GM21390 (cell line): ENCODE data around the gene GFI1B.

Experiments used
- ATAC-seq: cut with Tn5 transposase; IDR thresholded peaks from one replicate; pipeline ENCODE4 v1.9.1; 2021; ENCODE audit not compliant: unreplicated experiment

Gene GFI1B

DNA sequence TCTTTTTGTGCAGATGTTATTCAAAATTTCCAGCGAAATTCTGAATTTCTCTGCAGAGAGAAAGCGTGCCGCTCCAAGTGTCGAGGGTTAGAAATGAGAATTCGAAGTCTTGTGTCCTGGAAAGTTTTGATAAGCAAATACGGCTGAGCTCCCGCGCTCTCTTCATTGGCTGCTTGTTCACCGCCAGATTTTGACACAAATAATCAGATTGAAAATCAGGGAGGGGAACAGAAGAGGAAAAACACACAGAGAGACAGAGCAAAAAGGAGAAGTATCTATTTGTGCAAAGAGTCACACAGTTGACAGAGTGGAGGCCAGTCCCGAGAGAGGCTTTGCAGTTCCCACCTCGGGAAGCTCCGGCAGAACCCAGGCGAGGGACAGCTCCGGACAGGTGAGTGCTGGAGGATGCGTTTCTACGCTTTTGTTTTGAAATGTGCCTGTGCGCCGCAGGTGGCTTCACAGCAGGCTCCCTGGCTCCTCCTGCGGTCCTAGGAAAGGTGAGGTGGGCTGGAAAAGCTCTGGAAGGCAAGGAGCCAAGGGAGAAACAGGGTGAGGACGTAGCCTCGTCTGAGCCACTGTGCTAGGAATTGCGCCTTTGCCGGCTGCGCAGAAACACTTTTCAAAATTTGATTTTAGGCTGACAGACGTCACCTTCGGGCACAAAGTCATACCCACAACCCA lies at the start of gene GFI1B:
Gene GFI1B (plus strand): TSS at position 244 of the 681 bp plus-strand sequence. CDS start 7,985 bp downstream, outside the sequence.
- ATAC-seq: no peak

DNA sequence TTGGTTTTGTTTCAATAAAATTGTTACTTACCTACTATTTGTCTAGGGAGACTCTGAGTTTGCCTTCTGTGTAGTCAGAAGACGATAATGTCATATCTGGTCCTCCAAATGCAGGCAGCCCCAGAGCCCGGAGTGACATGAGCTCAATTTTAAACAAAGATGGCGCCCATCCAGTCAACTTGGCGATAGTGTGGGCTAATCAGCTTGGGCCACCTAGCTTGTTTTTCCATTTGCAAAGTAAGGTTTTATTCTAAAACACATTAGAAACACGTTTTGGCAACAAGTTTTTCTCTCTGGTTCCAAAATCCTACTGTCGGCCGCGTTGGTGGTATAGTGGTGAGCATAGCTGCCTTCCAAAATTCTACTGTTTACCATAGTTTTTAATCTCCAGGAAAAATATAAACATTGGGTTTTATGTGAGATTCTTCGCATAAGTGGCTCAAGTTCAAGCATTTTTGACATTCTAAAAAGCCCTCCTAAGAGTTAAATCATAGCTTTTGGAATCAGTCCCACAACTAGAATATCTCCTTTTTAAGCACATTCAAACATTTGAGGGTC lies 47.2 kb upstream of the GFI1B start:
- ATAC-seq: no peak

DNA sequence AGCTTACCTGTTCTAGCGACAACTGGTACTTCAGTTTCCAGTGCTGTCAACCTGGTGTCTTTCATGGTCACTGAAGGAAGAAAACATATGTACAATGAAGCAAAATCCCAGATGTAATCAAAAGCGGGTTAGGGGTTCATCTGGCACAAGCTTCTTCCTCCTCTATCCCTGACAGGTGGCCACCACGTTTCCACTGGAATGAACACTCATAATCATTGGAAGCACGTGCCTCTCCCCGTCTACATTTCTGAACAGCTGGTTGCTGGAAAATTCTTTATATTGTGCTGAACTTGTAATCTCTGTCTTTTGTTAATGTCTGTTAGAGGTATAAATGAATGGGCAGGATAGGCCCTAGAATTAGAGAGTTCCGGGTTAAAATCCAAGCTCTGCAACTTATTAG lies 43.5 kb upstream of the GFI1B start:
- ATAC-seq: no peak

DNA sequence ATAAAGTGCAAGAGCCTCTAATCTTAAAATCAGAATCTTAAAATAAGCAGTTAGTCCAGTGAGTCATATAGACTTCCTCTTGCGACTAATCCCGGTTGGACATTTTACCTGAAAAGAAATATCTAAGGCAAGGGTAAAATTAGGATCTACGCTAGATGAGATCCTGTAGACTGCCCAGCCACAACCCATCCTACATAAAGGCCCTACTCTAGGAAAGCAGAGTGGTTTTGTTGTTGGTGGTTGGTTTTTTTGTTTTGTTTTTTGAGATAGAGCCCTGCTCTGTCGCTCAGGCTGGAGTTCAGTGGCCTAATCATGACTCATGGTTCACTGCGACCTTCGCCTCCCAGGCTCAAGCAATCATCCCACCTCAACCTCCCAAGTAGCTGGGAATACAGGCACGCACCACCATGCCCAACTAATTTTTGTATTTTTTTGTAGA lies 41.0 kb upstream of the GFI1B start:
- ATAC-seq: no peak

DNA sequence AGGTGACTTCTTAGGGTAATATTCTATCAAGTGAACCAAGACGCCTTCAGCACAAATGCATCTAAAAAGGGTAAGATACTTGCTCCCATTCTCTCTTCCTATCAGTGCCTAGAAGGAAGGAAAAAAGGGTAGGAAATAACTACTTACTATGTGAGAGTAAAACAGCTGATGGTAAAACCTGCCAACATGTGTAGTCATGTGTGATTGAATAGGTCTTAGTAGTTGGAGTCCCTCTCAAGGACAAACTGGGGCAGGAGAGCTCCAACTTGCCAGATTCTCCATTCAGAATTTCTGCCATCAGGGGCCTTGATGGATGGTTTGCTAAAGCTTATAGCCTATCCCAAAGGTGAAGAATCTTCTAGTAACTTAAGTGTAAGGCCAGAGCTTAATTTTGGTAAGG lies 39.3 kb upstream of the GFI1B start:
- ATAC-seq: no peak

DNA sequence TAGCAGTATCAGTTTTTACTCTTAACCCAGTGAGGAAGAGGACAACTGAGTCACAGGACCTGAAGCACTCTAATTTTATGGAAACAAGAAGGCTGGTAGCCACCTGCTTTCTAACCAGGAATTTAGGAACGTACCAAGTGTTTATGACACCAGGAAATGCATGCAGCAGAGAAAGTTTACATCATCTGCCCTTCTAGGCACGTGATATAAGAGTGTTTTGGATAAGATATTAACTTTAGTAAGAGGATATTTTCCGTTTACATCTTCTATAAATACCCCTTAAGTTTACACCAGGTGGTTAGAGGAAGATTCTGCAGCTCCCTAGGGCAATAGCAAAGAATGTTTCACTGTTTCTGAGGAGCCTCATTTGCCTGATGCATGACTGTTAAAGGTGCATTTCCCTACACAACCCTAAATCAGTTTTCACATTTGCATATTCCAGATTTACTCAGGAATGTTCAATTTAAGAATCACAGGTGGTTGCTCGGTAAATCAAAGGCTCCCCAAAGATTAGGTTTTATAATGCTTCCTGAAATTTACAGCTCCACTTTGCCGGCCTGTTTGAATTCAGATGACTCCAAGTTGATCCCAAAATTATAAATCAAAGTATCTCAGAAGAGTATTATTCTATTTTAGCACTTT lies 35.8 kb upstream of the GFI1B start:
- no peak for ATAC-seq

DNA sequence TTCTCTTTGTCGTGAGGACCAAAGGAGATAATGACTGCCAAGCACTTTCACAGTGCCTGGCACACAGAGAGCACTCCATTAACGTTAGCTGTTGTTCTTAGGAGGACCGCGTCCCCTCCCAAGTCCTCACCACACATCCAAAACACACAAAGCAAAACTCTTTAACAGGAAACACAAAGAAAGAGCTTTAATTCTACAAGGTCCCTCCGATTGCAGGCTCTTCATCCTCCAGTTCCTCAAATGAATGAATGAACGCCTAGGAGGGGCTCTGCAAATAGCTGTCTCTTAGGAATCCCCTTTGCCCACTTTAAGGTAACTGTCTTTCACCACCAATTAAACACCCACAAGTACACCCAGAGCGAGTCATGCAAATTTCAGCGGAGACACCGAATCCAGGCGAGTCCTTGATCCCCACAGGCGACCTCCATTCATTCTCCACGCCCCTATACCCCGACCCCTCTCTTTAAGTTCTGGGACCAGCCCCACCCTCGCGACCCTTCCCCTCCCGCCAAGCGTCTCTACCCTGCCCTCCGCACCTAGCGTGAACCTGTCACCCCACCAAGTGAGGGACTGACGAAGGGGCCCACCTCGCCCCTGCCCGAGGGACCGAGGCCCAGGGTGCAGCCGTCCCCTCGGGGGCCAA lies 34.7 kb upstream of the GFI1B start:
- peak; percentile 7 for ATAC-seq

DNA sequence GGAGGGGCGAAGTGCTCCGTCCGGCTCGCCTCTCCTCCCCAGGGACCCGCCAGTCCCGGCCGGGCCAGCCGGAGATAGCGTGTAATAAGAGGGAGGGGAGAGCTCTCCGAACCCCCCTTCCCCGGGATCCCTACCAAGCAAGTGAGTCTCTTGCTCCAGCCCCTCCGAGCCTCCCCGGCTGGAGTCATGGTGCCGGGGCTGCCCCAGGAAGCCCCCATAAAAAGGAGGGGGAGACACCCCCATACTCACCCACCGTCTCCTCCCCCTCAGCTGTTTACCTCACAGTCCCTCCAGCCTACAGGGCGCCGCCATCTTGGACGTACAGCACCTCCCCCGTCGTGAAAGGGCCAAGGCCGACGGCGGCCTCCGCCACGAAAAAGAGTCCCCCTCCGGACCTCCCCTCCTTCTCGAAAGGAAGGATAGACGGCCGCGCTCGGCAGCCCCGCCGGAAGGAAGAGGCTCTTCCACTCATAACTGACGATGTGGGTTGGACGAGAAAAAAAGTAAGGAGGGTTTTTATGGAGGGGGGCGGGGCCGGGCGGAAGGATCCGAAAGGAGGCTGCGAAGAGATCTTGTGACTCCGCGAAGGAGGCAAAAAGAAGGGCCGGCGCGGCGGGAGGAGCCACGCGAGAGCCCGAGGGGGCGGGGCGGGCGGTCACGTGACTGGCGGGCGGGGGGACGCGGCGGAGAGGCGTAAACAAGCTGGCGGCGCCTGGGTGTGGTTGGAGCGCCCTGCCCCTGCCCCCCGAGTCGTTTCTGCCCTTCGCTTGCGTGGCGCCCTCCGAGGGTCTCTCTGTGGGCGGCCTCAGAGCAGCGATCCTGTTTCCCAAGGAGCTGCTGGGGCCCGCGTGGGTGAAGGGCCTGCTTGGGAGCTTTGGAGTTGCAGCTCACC lies 34.0 kb upstream of the GFI1B start, which contains the start of gene TSC1:
Gene TSC1 (minus strand): TSS at position 323 of the 892 bp plus-strand sequence. CDS start 15,744 bp downstream, outside the sequence.
- ATAC-seq: peak; percentile 70

DNA sequence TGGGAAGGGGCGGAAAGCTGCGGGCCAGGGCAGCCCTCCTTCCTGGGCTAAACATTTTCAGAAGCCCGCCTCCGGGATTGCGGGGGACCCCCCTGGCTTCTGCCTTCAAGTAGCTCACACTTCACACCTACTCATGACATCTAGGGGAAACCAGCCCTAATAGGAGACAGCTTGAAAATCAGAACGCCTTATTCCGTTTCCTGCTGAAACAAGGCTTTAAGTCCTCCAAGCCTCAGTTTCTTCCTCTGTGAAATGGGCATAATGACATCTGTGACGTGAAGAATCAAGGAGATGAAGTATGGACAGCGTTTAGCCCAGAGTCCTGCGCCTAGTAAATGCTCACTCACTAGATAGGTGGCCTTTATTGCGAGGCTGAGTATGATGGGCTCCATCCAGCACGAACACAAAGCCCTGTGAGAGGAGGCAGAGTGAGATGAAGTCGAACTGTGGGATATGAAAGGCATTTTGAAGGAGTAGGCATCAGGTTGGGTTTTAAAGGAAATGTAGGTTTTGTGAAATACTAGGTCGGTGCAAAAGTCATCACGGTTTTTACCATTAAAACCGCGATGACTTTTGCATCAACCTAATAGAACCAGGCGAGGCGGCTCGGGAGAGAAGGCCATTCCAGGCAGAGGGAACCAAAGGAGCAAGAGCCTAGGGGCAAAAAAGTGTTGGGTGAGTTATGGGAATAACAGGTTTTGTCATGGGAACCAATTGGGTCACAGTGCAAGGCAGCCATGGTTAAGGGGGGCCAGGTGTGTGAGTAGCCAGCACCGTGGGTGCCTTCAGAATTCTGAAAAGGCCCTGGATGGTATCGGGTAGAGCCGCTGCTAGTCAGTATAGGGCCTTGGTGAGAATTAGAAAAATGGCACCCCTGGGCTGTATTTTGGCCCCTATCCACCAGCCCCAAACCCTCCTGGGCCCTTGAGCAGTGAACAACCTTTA lies 33.0 kb upstream of the GFI1B start:
- ATAC-seq: no peak

DNA sequence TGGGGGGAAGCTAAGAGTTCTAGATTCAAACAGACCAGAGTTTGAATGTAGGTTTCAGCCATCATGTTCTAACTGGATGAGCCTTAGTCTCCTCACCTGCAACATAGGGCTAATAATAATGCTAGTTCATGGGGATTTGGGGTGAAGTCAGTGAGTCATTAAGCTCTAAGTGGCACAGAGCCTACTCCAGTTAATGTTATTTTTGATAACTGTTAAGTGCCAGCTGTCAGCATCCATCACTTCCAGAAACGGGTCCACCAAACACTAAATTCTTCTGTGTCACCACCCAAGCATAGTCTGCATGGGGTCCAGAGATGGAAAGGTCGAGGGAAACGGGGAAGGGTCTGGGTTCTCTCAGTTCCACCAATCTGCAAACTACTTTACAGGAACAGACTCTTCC lies 32.3 kb upstream of the GFI1B start:
- no peak for ATAC-seq

DNA sequence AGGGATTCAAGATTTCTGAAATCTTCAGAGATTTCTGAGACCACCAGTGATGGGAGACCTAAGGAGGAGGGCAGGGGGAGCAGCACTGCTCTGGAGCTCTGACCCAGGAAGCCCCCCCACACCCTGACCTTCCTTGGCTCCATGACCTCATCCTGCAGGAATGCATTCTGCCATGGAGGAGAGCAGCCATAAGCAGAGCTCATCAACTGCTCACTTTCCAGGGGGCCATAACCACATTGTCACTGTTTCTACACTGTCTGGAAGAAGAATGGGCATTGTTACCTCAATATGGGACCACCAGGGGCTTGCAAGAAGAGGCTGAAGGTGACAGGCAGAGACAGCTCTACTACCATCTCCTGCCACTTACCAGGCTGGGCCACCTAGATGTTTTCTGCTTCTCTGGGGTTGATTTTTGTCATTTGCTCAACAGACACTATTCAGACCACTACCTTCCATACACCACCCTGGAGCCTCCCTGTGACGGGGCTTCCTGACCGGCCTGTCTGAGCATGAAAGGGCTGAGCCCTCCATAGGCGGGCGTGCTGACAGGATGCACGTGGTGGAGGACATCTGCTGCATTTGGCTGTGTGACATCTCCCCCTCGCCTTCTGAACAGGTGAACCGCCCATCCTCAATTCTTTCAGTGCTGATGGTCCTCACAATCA lies 31.7 kb upstream of the GFI1B start:
- no peak for ATAC-seq

DNA sequence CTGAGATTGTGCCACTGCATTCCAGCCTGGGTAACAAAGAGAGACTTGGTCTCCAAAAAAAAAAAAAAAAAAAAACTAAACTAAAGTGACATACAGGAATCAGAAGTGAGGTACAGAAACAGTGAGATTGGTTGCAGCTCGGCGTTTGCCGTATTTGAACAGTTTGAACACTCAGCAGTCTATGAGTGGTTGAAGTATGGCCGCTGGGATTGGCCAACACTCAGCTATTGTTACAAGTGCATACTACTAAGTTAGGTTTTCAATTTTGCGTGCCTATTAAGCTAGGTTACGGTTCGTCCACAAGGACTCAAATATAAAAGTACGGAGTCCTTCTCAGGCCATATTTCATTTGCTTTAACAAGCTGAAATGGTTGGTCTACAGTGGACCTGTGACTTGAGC lies 30.7 kb upstream of the GFI1B start:
- no peak for ATAC-seq

DNA sequence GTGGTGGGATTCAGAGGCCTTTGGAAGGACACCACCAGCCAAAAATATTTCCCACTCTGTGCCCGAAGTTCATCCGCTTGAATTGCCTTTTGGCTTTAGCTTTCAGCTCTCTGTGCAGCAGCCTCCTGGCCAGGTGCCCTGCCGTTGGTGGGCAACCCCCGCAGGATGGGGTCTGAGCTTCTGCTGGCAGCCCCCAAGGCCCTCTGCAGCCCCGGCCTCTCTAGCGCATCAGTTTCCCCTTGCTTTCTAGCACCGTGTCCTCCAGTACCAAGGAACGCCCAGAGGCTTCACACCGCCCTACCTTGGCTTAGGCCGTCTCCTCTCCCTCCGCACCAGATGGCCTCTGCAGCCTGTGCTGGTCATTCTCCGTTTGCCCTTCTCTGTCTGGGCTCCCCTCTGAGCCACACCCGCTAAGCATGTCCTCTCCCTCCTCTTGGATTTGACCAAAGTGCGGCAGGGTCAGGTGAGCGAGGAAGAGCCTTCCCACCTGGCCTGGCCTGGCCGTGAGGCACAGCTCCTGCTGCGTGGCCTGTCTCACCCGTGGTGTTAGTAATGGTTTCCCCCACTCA lies 29.9 kb upstream of the GFI1B start:
- no peak for ATAC-seq

DNA sequence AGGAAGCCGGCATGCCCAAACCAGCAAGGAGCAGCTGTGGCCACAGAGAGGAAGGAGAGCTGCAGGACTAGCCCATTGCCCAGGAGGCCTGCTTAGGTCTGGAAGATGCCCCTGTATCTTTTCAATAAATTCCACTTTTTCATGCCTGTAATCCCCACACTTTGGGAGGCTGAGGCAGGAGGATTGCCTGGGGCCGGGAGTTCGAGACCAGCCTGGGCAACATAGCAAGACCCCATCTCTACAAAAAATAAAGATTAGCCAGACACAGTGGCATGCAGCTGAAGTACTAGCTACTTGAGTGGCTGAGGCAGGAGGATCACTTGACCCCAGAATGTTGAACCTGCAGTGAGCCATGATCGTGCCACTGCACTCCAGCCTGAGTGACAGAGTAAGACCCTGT lies 28.8 kb upstream of the GFI1B start:
- no peak for ATAC-seq

DNA sequence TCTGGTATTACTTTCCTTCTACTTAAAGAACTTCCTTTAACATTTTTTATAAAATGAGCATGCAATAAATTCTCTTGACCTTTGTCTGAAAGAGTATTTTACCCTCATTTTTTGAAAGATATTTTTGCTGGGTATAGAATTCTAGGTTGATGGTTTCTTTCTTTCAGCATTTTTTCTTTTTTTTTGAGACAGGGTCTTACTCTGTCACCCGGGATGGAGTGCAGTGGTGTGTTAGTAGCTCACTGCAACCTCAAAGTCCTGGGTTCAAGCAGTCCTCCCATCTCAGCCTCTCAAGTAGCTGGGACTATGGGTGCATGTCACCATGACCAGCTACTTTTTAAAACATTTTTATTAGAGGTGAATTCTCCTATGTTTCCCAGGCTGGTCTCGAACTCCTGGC lies 23.4 kb upstream of the GFI1B start:
- ATAC-seq: no peak

DNA sequence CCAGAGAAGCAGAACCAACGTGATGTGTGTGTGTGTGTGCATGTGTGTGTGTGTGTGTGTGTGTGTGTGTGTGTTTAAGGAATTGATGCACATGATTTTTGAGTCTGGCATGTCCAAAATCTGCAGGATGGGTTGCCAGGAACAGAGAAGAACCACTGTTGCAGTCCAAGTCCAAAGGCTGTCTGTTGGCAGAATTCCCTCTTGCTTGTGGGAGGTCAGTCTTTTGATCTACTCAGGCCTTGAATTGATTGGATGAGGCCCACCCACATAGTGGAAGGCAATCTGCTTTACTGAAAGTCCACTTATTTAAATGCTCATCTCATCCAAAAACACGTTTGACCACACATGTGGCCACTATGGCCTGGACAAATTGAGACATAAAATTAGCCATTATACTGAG lies 22.7 kb upstream of the GFI1B start:
- ATAC-seq: no peak

DNA sequence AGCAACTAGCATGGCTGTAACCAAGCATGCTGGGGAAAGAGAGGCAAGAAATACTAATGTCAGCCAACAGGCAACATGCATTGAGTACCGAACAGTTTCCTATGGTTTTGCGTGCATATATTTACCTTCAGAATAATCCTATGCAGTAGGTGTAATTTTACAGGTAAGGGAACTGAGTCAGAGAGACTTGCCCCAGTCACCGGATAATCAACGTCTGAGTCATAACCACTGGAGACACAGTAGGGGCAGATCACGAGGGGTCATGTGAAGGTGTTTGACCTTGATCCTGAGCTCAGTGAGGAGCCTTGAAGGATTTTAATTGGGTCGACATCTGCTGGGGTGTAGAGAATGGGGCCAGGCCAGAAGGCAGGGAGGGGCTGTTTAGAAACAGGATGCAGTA lies 20.7 kb upstream of the GFI1B start:
- ATAC-seq: no peak

DNA sequence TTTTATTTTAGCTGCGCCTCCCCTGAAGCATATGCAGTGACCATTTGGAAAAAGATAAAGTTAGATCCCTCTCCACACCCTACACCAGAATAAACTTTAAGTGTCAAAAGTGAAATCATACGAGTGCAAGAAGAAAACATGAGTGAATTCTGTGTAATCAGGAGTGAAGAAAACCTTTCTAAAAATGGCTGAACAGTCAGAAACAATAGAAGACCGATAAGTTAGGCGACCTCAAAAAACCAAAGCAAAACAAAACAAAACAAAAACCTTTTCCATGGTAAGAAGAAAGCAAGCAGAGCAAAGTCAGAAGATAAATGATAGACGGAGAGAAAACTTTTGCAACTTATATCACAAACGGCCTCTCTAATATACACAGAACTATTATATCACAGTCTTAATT lies 17.5 kb upstream of the GFI1B start:
- no peak for ATAC-seq

DNA sequence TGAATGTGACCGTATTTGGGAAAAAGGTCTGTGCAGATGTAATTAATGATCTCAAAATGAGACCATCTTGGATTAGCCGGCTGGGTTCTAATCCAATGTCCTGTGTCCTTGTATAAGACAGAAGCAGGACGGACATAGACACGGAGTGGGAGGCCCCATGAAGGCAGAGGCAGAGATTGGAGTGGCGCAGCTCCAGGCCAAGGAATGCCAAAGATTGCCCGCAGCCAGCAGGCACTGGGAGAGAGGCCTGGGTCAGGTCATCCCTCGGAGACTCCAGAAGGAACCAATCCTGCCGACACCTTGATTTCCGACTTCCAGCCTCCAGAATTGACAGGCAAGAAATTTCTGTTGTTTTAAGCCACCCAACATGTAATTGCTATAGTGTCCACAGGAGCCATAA lies 13.0 kb upstream of the GFI1B start:
- ATAC-seq: no peak
